GM19043 (cell line): ENCODE measurements around the gene WDR13.
"Not testable (repeated sequence)": the region's sequence is repeated elsewhere in the genome, so short reads cannot be mapped to it uniquely, and the experiment has no call there.

Source experiments
- ATAC-seq: cut with Tn5 transposase; IDR thresholded peaks from one replicate; pipeline ENCODE4 v1.9.1; 2021; ENCODE audit warnings: low read depth; ENCODE audit not compliant: unreplicated experiment

Gene WDR13

GRCh38 chrX:48649102-48649501 lies 51.8 kb downstream of the WDR13 start:
- ATAC-seq: no peak

GRCh38 chrX:48652055-48652579 lies 54.8 kb downstream of the WDR13 start:
- ATAC-seq: not testable (repeated sequence)

GRCh38 chrX:48654746-48655145 lies 57.5 kb downstream of the WDR13 start:
- ATAC-seq: not testable (repeated sequence)
